K562 (cell line): ENCODE results near the gene EPS8. TPM values are rescaled to one million over a fixed set of nuclear protein-coding genes. Genes with fewer than 3 reads are reported as not detected.

Experiments
- ATAC-seq: fragments of 200-7000 bp; cut with Tn5 transposase; 3 replicates; pipeline ENCODE4 v1.9.1; 2020; ENCODE audit warnings: moderate library complexity
- BruUV-seq: library from RNA; stranded (reverse); fragments of 400-500 nt; replicated peaks from 2 replicates; lab custom pipeline; 2021; lab: Mats Ljungman, UMichigan
- CTCF ChIA-PET: fragments of 300-600 bp; formaldehyde crosslinking; extraction: SDS; loops from one replicate; lab custom pipeline; 2021; ENCODE audit warnings: low intra/inter-chr PET ratio; lab: Yijun Ruan, JAX
- POLR2A ChIA-PET: fragments of 300-600, 350-650 bp; sonication (Branson Sonifier 250); formaldehyde crosslinking; extraction: SDS; loops from one replicate; lab custom pipeline; 2021; ENCODE audit warnings: antibody characterized with exemption, inconsistent platforms; lab: Yijun Ruan, JAX
- DNase-seq, 4 experiments: peaks; one replicate each; pipeline versions ENCODE4 v3.0.0 to v3.0.0-alpha.2; 2011 to 2018; ENCODE audit warnings: low spot score in 3 of 4, mixed read lengths in 3 of 4; ENCODE audit errors: extremely low read depth in 1 of 4
- FAIRE-seq: peaks from 2 replicates; lab custom pipeline; 2011; peaks lifted over from hg19 to GRCh38; lab: Jason Lieb, UNC
- H2AFZ ChIP-seq: 2 replicates; pipeline ENCODE4 v1.6.0; 2011; ENCODE audit warnings: low read depth, low read length, control low read depth, inconsistent platforms
- H3K27ac ChIP-seq: fragments of 200-600 bp; 3 replicates; pipeline ENCODE4 v1.8.0; 2011; ENCODE audit warnings: low read depth, mild to moderate bottlenecking, control low read depth, inconsistent platforms, low read length, moderate library complexity, mixed read lengths; ENCODE audit errors: extremely low read depth
- H3K27me3 ChIP-seq, 2 experiments: fragments of 300-600 bp in 1 of 2; 2 replicates in 1 of 2; 3 replicates in 1 of 2; pipeline versions ENCODE4 v1.6.0 to v1.8.0; 2011; ENCODE audit warnings: inconsistent platforms in 2 of 2, low read length in 2 of 2, mild to moderate bottlenecking in 1 of 2, mixed read lengths in 1 of 2, moderate library complexity in 1 of 2; ENCODE audit not compliant: control insufficient read depth in 2 of 2, insufficient read depth in 2 of 2
- H3K36me3 ChIP-seq: fragments of 300-600 bp; 3 replicates; pipeline ENCODE4 v1.8.0; 2011; ENCODE audit warnings: mild to moderate bottlenecking, low read length, inconsistent platforms; ENCODE audit not compliant: control insufficient read depth, insufficient read depth
- H3K4me1 ChIP-seq, 2 experiments: fragments of 200-600 bp in 1 of 2; replicated peaks in 1 of 2; 2 replicates in 1 of 2; 3 replicates in 1 of 2; pipeline versions ENCODE4 v1.5.1 to v1.8.0; 2011; ENCODE audit warnings: inconsistent platforms in 2 of 2, low read length in 2 of 2, mild to moderate bottlenecking in 1 of 2, mixed read lengths in 1 of 2, moderate library complexity in 1 of 2; ENCODE audit not compliant: control insufficient read depth in 2 of 2, insufficient read depth in 2 of 2
- H3K4me2 ChIP-seq: 2 replicates; pipeline ENCODE4 v1.6.1; 2011; ENCODE audit warnings: low read length, control low read depth, inconsistent platforms, mixed read lengths; ENCODE audit not compliant: insufficient read depth
- H3K4me3 ChIP-seq: fragments of 200-600 bp; sonication (generic), shearing (Covaris generic); 2 replicates; pipeline ENCODE4 v1.5.1; 2016; ENCODE audit warnings: control low read depth, inconsistent platforms
- H3K79me2 ChIP-seq: fragments of 200-600 bp; 3 replicates; pipeline ENCODE4 v1.8.0; 2011; ENCODE audit warnings: low read length, inconsistent platforms; ENCODE audit not compliant: control insufficient read depth, insufficient read depth
- H3K9ac ChIP-seq, 2 experiments: 2 replicates each; pipeline versions ENCODE4 v1.6.0 to v1.6.1; 2011; ENCODE audit warnings: low read depth in 2 of 2, low read length in 2 of 2, control low read depth in 1 of 2, inconsistent platforms in 1 of 2, mild to moderate bottlenecking in 1 of 2, mixed read lengths in 1 of 2; ENCODE audit not compliant: insufficient read depth in 1 of 2
- H3K9me1 ChIP-seq: one replicate; pipeline ENCODE4 v1.6.0; 2011; ENCODE audit warnings: inconsistent platforms, mild to moderate bottlenecking, low read length, moderate library complexity; ENCODE audit not compliant: control insufficient read depth, insufficient read depth
- H3K9me3 ChIP-seq: replicated peaks from 2 replicates; pipeline ENCODE4 v1.5.1; 2011; ENCODE audit warnings: low read depth, low read length, inconsistent platforms; ENCODE audit not compliant: control insufficient read depth, insufficient read depth
- H4K20me1 ChIP-seq: replicated peaks from 2 replicates; pipeline ENCODE4 v1.6.1; 2011; ENCODE audit warnings: low read length, inconsistent platforms, mixed read lengths; ENCODE audit not compliant: control insufficient read depth, insufficient read depth
- SRSF1 ChIP-seq: fragments of 200-400 bp; formaldehyde crosslinking; IDR thresholded peaks from 2 replicates; pipeline ENCODE4 v1.6.1; 2017; ENCODE audit warnings: mild to moderate bottlenecking, low read depth, low read length, moderate library complexity
- ZNF282 ChIP-seq: sonication (generic); formaldehyde crosslinking; IDR thresholded peaks from 2 replicates; pipeline ENCODE4 v1.8.1; 2023; ENCODE audit warnings: missing genetic modification reagents
- WGBS: fragments of 100-300 bp; shearing (Covaris generic); methylation state at CpG from one replicate; pipeline ENCODE4 v1.1.6; 2016; ENCODE audit warnings: low coverage, mixed read lengths; ENCODE audit not compliant: insufficient coverage; ENCODE audit errors: missing lambda C conversion rate; 5-methylcytosine and 5-hydroxymethylcytosine counted together
- in situ Hi-C: fragments of 300-500 bp; cut with MboI; formaldehyde crosslinking; loops from 4 replicates; pipeline ENCODE4 v1.15.0; 2018; ENCODE audit warnings: inconsistent platforms, mixed read lengths
- intact Hi-C: fragments of 100-400 bp; cut with micrococcal nuclease; formaldehyde crosslinking; loops from 2 replicates; pipeline ENCODE4 v1.14.2; 2022
- polyA plus RNA-seq, 8 experiments: library from polyadenylated mRNA; depleted of rRNA in 4 of 8; stranded (reverse) in 5 of 8; unstranded in 3 of 8; fragments of >200 nt; fragmentation: Nextera tagmentation in 2 of 8; fragmentation: Illumina TruSeq in 1 of 8; extraction: Ambion mirVana in 2 of 8; extraction: Trizol in 1 of 8; gene quantifications; 2 replicates each; pipeline versions ENCODE4 v1.2.1 to v1.2.3, GENCODE V29; 2011 to 2014; ENCODE audit warnings: inconsistent platforms in 1 of 8, missing spikeins in 1 of 8
- total RNA-seq, 7 experiments: library from RNA; depleted of rRNA in 6 of 7; stranded (reverse); fragments of >200 nt in 6 of 7; fragmentation: Illumina TruSeq in 2 of 7; extraction: Trizol in 2 of 7; gene quantifications; 2 replicates each; pipeline versions ENCODE4 v1.2.1 to v1.2.3, GENCODE V29; 2011 to 2021; ENCODE audit warnings: low replicate concordance in 1 of 7
- TF ChIP-seq, protein P1 (sequence below), 2 experiments: fragments of 450-650 bp in 1 of 2; sonication (generic) in 1 of 2; formaldehyde crosslinking in 1 of 2; IDR thresholded peaks in 1 of 2; conservative IDR thresholded peaks in 1 of 2; 2 replicates each; pipeline versions ENCODE4 v1.6.1 to v1.8.1; 2016 to 2023; ENCODE audit warnings: mild to moderate bottlenecking in 2 of 2, moderate library complexity in 2 of 2, inconsistent platforms in 1 of 2, missing genetic modification reagents in 1 of 2

The EPS8 gene
- total and polyA plus RNA-seq, 9 of the 15 experiments (the other 6 are each of a cell fraction or from before 2014, with no cell fraction given) = 0.10 to 1.9 (median 0.33) TPM

- FAIRE-seq (no peak), DNase-seq (no peak), ATAC-seq (no peak)
- Histone ChIP-seq H2AFZ (no peak overlapping the region), H3K4me1 (no peaks in the 10 kb centered on the region), H3K4me2 (no peak overlapping the region), H3K9me1 (no peaks in the 10 kb centered on the region), H3K27me3 (no peaks in the 10 kb centered on the region), H4K20me1 (no peaks in the 10 kb centered on the region), H3K27ac (no peak overlapping the region), H3K4me3 (no peak overlapping the region), H3K9ac (no peak overlapping the region), H3K9me3 (no peaks in the 10 kb centered on the region), H3K79me2 (no peaks in the 10 kb centered on the region), H3K36me3 (no peaks in the 10 kb centered on the region)
- no TSS peak for BruUV-seq
- ChIA-PET CTCF (no interaction called here), POLR2A (no interaction called here)
- intact Hi-C loops (no loop called here), in situ Hi-C loops (no loop called here)
- TF ChIP-seq SRSF1 = no peak
- TF ChIP-seq, protein P1, sequence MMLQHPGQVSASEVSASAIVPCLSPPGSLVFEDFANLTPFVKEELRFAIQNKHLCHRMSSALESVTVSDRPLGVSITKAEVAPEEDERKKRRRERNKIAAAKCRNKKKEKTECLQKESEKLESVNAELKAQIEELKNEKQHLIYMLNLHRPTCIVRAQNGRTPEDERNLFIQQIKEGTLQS (IDR thresholded peaks at IDR 0.05) = 0 out of 2 replicates have a peak, but pooled peaks have one; percentile 16
- TF ChIP-seq, protein P1 (CRISPR knock-in tag; conservative IDR thresholded peaks at IDR 0.05) = no peak
These were observed 101.6 kb downstream of the EPS8 start for GRCh38 chr12:15687583-15687982.

DNA sequence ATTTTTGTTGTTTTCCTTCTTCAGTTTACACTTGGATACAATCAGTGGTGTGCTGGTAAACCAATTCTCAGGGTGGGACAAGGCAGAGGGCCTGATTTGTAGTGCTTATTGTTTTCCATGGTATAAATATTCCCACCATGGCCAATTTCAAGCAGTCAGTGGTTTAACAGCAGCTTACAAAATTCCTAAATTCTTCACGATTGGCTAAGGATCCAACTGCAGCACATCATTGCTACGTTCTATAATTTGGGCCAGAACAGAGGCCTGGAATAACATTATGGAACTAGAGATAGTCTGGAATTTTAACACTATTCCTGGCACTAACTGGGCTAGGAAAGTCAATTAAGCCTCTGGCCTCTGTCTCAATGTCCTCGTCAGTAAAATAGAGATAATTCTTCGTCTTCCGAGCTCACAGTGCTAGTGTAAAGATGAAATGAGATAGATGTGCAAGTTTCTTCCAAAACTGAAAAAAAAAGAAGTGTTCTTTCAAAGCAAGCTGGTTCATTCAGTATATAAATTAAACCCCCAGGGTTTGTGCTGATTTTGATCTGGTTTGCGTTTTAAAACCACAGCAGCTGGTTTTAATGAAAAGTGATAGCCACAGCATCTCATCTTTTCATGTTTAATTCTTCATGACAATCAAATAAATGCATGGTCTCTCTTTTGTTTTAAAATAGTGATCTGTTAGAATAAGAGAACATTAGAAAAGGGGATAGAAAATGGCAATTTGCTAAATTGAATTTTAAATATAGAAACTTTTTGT is 104.1 kb downstream of the EPS8 start:
- H3K27ac ChIP-seq = no peak overlapping the region
- no peaks in the 10 kb centered on the region for H3K9me3 ChIP-seq
- intact Hi-C loops = no loop called here
- no peak overlapping the region for H3K4me2 ChIP-seq
- ATAC-seq (no peak), FAIRE-seq (no peak), DNase-seq (no peak)
- H3K9ac ChIP-seq = no peak overlapping the region
- H3K79me2 ChIP-seq = no peaks in the 10 kb centered on the region
- no peak for TF ChIP-seq ZNF282 (CRISPR knock-in tag)
- in situ Hi-C loops = no loop called here
- POLR2A ChIA-PET = no interaction called here
- H3K27me3 ChIP-seq = no peaks in the 10 kb centered on the region
- no peak overlapping the region for H2AFZ ChIP-seq
- WGBS = 0% methylated on average over 6 of the region's 6 CpGs
- BruUV-seq = no TSS peak
- H3K4me3 ChIP-seq = no peak overlapping the region
- H3K36me3 ChIP-seq = no peaks in the 10 kb centered on the region
- no peaks in the 10 kb centered on the region for H3K4me1 ChIP-seq
- H3K9me1 ChIP-seq = no peaks in the 10 kb centered on the region
- CTCF ChIA-PET = no interaction called here
- H4K20me1 ChIP-seq = no peaks in the 10 kb centered on the region
